ENCODE measurements around the gene SREBF1.

Gene SREBF1

GRCh38 chr17:17812211-17813054 is 24.4 kb downstream of the SREBF1 start:
- H2BK12ac ChIP-seq (ENCODE audit: low read length) = peak overlapping the region; percentile 22

GRCh38 chr17:17811381-17812210 is 25.2 kb downstream of the SREBF1 start:
- Histone ChIP-seq H3K27me3 (ENCODE audit: control insufficient read depth in 3 of 3, insufficient read depth in 3 of 3, low read depth in 1 of 3, low read length in 3 of 3) (no peaks in the 10 kb centered on the region), H3K79me1 (ENCODE audit: low read depth, low read length) (peaks cover 6% of the 10 kb centered on the region), H3K4me2 (ENCODE audit: insufficient read depth, low read length, poor library complexity, severe bottlenecking) (peak overlapping the region; percentile 36), H3K4ac (ENCODE audit: low read length) (no peak overlapping the region), H3K4me3 (ENCODE audit: low read length in 2 of 2) (no peak overlapping the region), H3K9ac (ENCODE audit: low read depth, low read length, poor library complexity) (peak overlapping the region; percentile 50), H2BK120ac (ENCODE audit: low read depth, low read length) (no peak overlapping the region), H3K27ac (replicated peaks; ENCODE audit: low read length) (peak overlapping the region; percentile 74), H3K36me3 (replicated peaks in 1 of 2; ENCODE audit: control insufficient read depth in 2 of 2, insufficient read depth in 2 of 2, low read length in 2 of 2) (peaks cover 42 to 71% of the 10 kb centered on the region in 2 donors), H3K18ac (ENCODE audit: low read length) (peak overlapping the region; percentile 88), H3K4me1 (ENCODE audit: control insufficient read depth in 2 of 2, insufficient read depth in 1 of 2, low read depth in 1 of 2, low read length in 2 of 2) (peaks cover 20 to 23% of the 10 kb centered on the region in 2 donors), H2BK12ac (ENCODE audit: low read length) (no peak overlapping the region), H2BK5ac (ENCODE audit: low read length) (no peak overlapping the region), H4K91ac (ENCODE audit: low read depth, low read length, poor library complexity) (no peak overlapping the region), H3K23ac (ENCODE audit: low read depth, low read length, poor library complexity) (peak overlapping the region; percentile 59), H3K9me3 (replicated peaks in 1 of 2; ENCODE audit: control insufficient read depth in 2 of 2, insufficient read depth in 1 of 2, low read depth in 1 of 2, low read length in 2 of 2) (no peaks in the 10 kb centered on the region), H3K14ac (ENCODE audit: low read length) (no peak overlapping the region), H2AFZ (ENCODE audit: low read length) (no peak overlapping the region), H4K8ac (ENCODE audit: low read depth, low read length) (no peak overlapping the region), H2BK15ac (ENCODE audit: low read length) (no peak overlapping the region), H2AK5ac (ENCODE audit: low read depth, low read length) (peak overlapping the region; percentile 39)
- no CpG with 5 or more reads among the region's 15 CpGs for WGBS, 2 donors (ENCODE audit: extremely low coverage in 2 of 2, insufficient read length in 2 of 2, insufficient replicate concordance in 1 of 2)
- DNase-seq (ENCODE audit: low spot score) = no peak

More at GRCh38 chr17:17812211-17813054, 24.4 kb downstream of the SREBF1 start:
- Histone ChIP-seq H2BK120ac (ENCODE audit: low read depth, low read length) (no peak overlapping the region), H2BK5ac (ENCODE audit: low read length) (peak overlapping the region; percentile 75), H3K4me1 (ENCODE audit: control insufficient read depth in 2 of 2, insufficient read depth in 1 of 2, low read depth in 1 of 2, low read length in 2 of 2) (peaks cover 20 to 24% of the 10 kb centered on the region in 2 donors), H3K4me2 (ENCODE audit: insufficient read depth, low read length, poor library complexity, severe bottlenecking) (no peak overlapping the region), H2AK5ac (ENCODE audit: low read depth, low read length) (no peak overlapping the region), H4K8ac (ENCODE audit: low read depth, low read length) (no peak overlapping the region), H3K79me1 (ENCODE audit: low read depth, low read length) (peaks cover 6% of the 10 kb centered on the region), H4K91ac (ENCODE audit: low read depth, low read length, poor library complexity) (no peak overlapping the region), H3K4me3 (ENCODE audit: low read length in 2 of 2) (no peak overlapping the region), H2AFZ (ENCODE audit: low read length) (no peak overlapping the region), H3K36me3 (replicated peaks in 1 of 2; ENCODE audit: control insufficient read depth in 2 of 2, insufficient read depth in 2 of 2, low read length in 2 of 2) (peaks cover 47 to 67% of the 10 kb centered on the region in 2 donors), H3K18ac (ENCODE audit: low read length) (peak overlapping the region; percentile 76), H3K14ac (ENCODE audit: low read length) (no peak overlapping the region), H3K4ac (ENCODE audit: low read length) (no peak overlapping the region), H3K23ac (ENCODE audit: low read depth, low read length, poor library complexity) (peak overlapping the region; percentile 75), H3K9ac (ENCODE audit: low read depth, low read length, poor library complexity) (peak overlapping the region; percentile 18), H3K27me3 (ENCODE audit: control insufficient read depth in 3 of 3, insufficient read depth in 3 of 3, low read depth in 1 of 3, low read length in 3 of 3) (no peaks in the 10 kb centered on the region), H3K27ac (replicated peaks; ENCODE audit: low read length) (peak overlapping the region; percentile 40), H2BK15ac (ENCODE audit: low read length) (no peak overlapping the region), H3K9me3 (replicated peaks in 1 of 2; ENCODE audit: control insufficient read depth in 2 of 2, insufficient read depth in 1 of 2, low read depth in 1 of 2, low read length in 2 of 2) (no peaks in the 10 kb centered on the region)
- no CpG with 5 or more reads among the region's 59 CpGs for WGBS, 2 donors (ENCODE audit: extremely low coverage in 2 of 2, insufficient read length in 2 of 2, insufficient replicate concordance in 1 of 2)
- peak; percentile 79 for DNase-seq (ENCODE audit: low spot score)

DNA sequence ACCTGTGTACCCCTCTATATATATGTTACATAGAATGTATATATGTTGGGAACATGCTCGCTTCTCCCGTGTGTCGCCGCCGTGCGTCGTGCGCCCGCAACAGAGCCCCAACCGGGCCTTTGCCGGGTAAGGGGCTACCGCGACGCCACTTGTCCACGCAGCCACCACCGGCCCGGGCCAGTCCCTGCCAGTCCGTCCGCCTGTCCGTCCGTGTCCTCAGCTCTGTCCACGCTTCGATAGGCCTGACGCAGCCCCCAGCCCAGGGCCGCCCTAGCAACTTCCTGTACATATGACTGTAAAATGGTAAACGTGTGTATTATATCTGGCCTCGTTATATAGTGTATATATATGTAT is 25.9 kb downstream of the SREBF1 start:
- H3K27ac ChIP-seq (replicated peaks; ENCODE audit: low read length) = no peak overlapping the region

More for the DNA sequence above, 25.9 kb downstream of the SREBF1 start:
- no peak overlapping the region for H4K8ac ChIP-seq (ENCODE audit: low read depth, low read length)
- H3K79me1 ChIP-seq (ENCODE audit: low read depth, low read length) = peaks cover 5% of the 10 kb centered on the region
- H3K4me2 ChIP-seq (ENCODE audit: insufficient read depth, low read length, poor library complexity, severe bottlenecking) = no peak overlapping the region
- H3K23ac ChIP-seq (ENCODE audit: low read depth, low read length, poor library complexity) = peak overlapping the region; percentile 74
- H2BK5ac ChIP-seq (ENCODE audit: low read length) = peak overlapping the region; percentile 89
- no peak overlapping the region for H2BK12ac ChIP-seq (ENCODE audit: low read length)
- peak overlapping the region; percentile 41 for H2AK5ac ChIP-seq (ENCODE audit: low read depth, low read length)
- H3K9me3 ChIP-seq (replicated peaks in 1 of 2; ENCODE audit: control insufficient read depth in 2 of 2, insufficient read depth in 1 of 2, low read depth in 1 of 2, low read length in 2 of 2) = no peaks in the 10 kb centered on the region
- no peak overlapping the region for H3K14ac ChIP-seq (ENCODE audit: low read length)
- peak overlapping the region; percentile 78 for H3K18ac ChIP-seq (ENCODE audit: low read length)
- H3K4me3 ChIP-seq (ENCODE audit: low read length in 2 of 2) = no peak overlapping the region
- H3K4ac ChIP-seq (ENCODE audit: low read length) = no peak overlapping the region
- no CpG with 5 or more reads among the region's 27 CpGs for WGBS, 2 donors (ENCODE audit: extremely low coverage in 2 of 2, insufficient read length in 2 of 2, insufficient replicate concordance in 1 of 2)
- peak overlapping the region; percentile 19 for H2BK15ac ChIP-seq (ENCODE audit: low read length)
- peaks cover 20 to 23% of the 10 kb centered on the region in 2 donors for H3K4me1 ChIP-seq (ENCODE audit: control insufficient read depth in 2 of 2, insufficient read depth in 1 of 2, low read depth in 1 of 2, low read length in 2 of 2)
- H3K36me3 ChIP-seq (replicated peaks in 1 of 2; ENCODE audit: control insufficient read depth in 2 of 2, insufficient read depth in 2 of 2, low read length in 2 of 2) = peaks cover 41 to 74% of the 10 kb centered on the region in 2 donors
- H4K91ac ChIP-seq (ENCODE audit: low read depth, low read length, poor library complexity) = no peak overlapping the region
- no peaks in the 10 kb centered on the region for H3K27me3 ChIP-seq (ENCODE audit: control insufficient read depth in 3 of 3, insufficient read depth in 3 of 3, low read depth in 1 of 3, low read length in 3 of 3)
- no peak overlapping the region for H2AFZ ChIP-seq (ENCODE audit: low read length)
- peak overlapping the region; percentile 74 for H3K9ac ChIP-seq (ENCODE audit: low read depth, low read length, poor library complexity)
- DNase-seq (ENCODE audit: low spot score) = no peak
- H2BK120ac ChIP-seq (ENCODE audit: low read depth, low read length) = no peak overlapping the region
